Measurements from ENCODE around the gene TMEM239.

DNA sequence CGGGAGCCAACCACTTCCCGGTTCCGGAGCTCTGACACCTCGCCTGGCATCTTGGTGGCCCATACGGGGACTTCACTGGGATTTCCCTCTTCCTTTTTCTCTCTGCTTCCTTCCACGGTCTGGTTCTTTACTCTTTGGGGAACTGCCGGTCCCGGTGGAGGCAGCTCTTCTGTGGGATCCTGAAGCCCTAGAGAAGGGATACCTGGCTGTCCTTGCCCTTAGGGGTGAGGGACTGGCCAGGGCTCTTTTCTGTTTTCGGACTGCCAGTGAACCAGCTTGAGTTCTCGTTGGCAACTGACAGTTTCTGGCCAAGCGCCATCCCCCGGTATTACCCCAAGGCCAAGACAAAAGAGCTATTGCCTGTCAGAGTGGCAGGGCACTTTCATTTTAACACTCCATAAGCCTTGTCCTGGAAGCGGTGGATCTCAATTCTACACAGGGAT is 14.9 kb upstream of the TMEM239 start:
- TF ChIP-seq, protein P1, sequence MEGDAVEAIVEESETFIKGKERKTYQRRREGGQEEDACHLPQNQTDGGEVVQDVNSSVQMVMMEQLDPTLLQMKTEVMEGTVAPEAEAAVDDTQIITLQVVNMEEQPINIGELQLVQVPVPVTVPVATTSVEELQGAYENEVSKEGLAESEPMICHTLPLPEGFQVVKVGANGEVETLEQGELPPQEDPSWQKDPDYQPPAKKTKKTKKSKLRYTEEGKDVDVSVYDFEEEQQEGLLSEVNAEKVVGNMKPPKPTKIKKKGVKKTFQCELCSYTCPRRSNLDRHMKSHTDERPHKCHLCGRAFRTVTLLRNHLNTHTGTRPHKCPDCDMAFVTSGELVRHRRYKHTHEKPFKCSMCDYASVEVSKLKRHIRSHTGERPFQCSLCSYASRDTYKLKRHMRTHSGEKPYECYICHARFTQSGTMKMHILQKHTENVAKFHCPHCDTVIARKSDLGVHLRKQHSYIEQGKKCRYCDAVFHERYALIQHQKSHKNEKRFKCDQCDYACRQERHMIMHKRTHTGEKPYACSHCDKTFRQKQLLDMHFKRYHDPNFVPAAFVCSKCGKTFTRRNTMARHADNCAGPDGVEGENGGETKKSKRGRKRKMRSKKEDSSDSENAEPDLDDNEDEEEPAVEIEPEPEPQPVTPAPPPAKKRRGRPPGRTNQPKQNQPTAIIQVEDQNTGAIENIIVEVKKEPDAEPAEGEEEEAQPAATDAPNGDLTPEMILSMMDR (IDR thresholded peaks at IDR 0.05) = no peak
- TF ChIP-seq POLR2A (IDR thresholded peaks at IDR 0.05) = no peak
